Daoy (cell line): Measurements from ENCODE around the gene RPS6KA4. TPM values are rescaled to one million over a fixed set of nuclear protein-coding genes. Genes with fewer than 3 reads are reported as not detected.

Experiments used
- DNase-seq: peaks from one replicate; pipeline ENCODE4 v3.0.0-alpha.2; 2015; ENCODE audit warnings: low read depth
- total RNA-seq: library from RNA; depleted of rRNA; stranded (reverse); fragments of >200 nt; shearing (Covaris generic); gene quantifications from 2 replicates; pipeline ENCODE4 v1.2.3, GENCODE V29; 2014

The RPS6KA4 gene
- total RNA-seq, 1 experiment from 2014 or later: 28.7 TPM

DNA sequence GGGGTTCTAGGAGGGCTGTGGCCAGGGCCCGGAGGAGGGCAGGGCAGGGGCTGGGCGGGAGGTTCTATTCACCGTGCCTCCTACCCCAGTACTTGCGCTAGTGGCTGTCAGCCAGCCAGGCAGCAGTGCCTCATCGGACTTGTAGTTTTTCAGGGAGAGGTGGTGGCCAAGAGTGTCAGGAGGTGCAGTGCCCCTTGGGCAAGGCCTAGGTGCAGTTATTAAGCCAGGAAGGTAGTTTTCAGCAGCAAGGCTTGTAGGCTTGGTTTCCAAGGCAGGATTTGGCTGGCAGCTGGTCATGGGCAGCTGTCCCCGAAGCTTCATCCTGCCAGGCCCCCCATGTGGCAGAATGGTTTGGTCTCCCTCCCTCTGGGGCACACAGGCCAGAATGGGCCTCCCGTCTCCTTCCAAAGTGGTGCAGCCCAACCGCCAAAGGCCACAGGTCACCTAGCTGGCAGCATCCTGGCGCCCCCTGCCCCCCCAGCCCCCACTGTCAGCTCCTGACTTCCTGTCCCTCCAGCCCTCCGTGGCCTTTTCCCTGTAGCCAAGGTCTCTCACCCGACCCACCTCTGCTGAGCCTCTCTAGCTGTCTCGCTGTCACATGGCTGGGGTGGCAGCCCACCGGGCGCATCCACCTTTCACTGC lies 10.5 kb upstream of the RPS6KA4 start:
- no peak for DNase-seq

- DNase-seq: no peak
These were observed 10.0 kb upstream of the RPS6KA4 start for GRCh38 chr11:64349025-64349387.

DNA sequence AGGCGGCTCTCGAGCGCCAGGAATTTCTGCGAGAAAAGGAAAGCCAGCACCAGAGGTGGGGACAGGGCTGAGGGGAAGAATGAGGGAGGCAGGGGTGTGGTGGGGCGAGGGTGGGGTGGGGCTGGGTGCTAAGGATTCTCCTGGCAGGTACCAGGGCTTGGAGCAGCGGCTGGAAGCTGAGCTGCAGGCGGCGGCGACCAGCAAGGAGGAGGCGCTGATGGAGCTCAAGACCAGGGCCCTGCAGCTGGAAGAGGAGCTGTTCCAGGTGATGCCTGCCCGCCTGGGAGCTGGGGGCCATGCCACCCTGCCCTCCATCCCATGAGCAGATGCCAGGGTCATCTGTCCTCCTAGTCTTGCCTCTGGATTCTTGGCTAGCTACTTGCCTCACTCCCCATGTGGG lies 9.6 kb upstream of the RPS6KA4 start:
- no peak for DNase-seq

- no peak for DNase-seq
These were observed 7.8 kb upstream of the RPS6KA4 start for GRCh38 chr11:64351136-64351631.

DNA sequence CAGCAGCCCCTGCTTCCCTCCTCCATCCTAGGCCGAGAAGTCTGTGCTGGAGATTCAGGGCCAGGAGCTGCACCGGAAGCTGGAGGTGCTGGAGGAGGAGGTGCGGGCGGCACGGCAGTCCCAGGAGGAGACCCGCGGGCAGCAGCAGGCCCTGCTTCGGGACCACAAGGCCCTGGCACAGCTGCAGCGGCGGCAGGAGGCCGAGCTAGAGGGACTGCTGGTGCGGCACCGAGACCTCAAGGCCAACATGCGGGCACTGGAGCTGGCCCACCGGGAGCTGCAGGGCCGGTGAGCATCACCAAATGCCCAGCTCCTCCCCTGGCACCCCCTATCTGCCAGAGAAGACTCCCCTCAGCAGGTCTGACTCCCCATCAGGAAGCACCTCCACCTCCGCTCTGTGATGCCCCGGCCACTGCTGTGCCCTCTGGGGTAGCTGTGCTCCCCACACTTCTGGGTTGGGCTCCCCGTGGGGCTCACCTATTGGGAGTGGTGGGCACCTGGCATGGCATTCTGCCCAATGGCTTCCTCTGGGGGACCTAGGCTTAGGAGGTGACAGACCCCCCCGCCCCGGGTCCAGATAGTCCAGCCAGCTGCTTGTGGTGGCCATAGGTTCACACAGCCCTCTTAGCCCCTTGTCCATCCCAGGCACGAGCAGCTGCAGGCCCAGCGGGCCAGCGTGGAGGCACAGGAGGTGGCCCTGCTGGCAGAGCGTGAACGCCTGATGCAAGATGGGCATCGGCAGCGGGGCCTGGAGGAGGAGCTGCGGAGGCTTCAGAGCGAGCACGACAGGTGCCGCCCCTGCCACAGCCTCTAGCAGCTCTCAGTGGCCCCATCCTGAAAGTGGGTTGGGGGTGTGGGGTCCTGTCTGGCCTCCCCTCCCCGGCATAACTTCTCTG lies 6.6 kb upstream of the RPS6KA4 start:
- no peak for DNase-seq

DNA sequence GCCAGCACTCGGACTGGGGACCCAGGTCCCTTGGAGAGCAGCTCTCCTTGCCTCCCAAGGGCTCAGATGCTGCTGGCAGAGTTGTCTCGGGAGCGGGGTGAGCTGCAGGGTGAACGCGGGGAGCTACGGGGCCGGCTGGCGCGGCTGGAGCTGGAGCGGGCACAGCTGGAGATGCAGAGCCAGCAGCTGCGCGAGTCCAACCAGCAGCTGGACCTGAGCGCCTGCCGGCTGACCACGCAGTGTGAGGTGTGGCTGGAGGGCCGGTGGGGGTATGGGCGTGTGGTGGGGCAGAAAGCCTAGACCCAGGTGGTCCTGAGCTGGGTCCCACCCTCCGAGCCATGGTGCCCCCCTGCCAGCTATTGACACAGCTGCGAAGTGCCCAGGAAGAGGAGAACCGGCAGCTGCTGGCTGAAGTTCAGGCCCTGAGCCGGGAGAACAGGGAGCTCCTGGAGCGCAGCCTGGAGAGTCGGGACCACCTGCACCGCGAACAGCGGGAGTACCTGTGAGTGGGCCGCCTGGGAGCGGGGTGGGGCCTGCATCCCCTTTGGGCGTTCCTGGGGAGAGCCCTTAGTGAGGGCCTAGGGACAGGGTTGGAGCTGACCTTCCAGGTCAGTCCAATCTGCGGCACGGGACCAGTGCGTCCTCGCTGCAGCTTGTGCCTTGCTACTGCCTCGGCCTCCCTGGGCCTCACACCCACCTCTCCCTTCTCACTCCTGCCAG lies 5.8 kb upstream of the RPS6KA4 start:
- DNase-seq: no peak

- DNase-seq: no peak
These were observed 5.1 kb upstream of the RPS6KA4 start for GRCh38 chr11:64353715-64354506.

DNA sequence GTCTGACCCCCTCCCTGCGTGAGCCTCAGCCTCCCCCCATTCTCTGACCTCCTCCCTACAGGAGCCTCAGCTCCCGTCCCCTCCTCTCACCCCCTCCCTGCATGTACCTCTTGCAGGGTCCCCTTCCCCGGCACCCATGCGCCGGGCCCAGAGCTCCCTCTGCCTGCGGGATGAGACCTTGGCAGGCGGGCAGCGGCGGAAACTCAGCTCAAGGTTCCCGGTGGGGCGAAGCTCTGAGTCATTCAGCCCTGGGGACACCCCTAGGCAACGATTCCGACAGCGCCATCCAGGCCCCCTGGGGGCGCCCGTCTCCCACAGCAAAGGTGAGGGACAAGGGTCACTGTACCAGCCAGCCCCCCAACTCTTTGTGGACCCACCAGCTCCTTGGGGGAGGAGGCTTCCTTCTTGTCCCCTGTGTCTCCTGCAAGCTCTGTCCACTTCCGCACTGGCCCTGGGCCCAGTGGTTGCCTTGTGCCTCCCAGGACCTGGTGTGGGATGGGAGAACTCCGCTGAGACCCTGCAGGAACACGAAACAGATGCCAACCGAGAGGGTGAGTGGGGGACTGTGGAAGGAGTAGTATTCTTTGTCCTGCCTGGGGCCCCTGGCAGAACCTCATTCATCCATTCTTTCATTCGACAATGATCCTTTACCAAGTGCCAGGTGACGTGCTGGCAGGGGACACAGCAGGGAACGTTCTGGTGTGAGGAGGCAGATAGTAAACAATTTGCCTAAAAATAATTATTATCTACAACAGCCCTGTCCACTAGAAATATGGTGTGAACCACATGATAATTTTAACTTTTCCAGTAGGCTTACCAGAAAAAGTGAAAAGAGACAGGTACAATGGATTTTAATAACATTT lies 3.7 kb upstream of the RPS6KA4 start:
- DNase-seq: peak; percentile 90

GRCh38 chr11:64356498-64357411 lies 2.2 kb upstream of the RPS6KA4 start:
- DNase-seq: peak; percentile 73

GRCh38 chr11:64357446-64357845 lies 1.5 kb upstream of the RPS6KA4 start:
- DNase-seq: no peak

- DNase-seq: peak; percentile 91
These were observed 942 bp upstream of the RPS6KA4 start for GRCh38 chr11:64357904-64358535.

GRCh38 chr11:64358536-64358906 lies 441 bp upstream of the RPS6KA4 start:
- DNase-seq: no peak

- DNase-seq: no peak
These were observed 917 bp downstream of the RPS6KA4 start for GRCh38 chr11:64359712-64360445.

- DNase-seq: no peak
These were observed 1.5 kb downstream of the RPS6KA4 start for GRCh38 chr11:64360448-64360921.

DNA sequence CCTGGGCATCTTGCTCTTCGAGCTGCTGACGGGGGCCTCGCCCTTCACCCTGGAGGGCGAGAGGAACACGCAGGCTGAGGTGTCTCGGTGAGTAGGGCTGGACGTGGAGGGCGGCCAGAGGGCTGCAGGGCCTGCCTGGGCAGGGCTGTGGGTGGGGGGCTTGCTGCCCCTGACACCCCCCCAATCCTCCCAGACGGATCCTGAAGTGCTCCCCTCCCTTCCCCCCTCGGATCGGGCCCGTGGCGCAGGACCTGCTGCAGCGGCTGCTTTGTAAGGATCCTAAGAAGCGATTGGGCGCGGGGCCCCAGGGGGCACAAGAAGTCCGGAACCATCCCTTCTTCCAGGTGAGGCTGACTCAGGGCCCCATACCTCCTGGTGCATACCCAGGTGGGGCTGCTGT lies 2.7 kb downstream of the RPS6KA4 start:
- DNase-seq: no peak

GRCh38 chr11:64362339-64362738 lies 3.4 kb downstream of the RPS6KA4 start:
- DNase-seq: no peak

DNA sequence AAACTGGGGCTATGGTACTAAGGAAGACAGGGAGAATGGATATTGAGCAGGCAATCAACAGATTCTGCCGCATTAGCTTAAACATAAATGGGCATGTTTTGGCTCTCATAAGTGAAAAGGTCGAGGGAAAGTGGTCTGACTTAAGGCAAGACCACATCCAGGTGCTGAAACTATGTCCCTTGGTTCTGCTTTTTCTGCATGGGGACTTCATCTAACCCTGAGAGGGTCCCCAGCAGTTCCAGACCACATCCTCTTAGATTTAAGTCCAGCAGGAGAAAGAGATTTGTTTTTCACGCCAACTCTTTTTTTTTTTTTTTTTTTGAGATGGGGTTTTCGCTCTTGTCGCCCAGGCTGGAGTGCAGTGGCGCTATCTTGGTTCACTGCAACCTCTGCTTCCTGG lies 5.5 kb downstream of the RPS6KA4 start:
- DNase-seq: no peak

DNA sequence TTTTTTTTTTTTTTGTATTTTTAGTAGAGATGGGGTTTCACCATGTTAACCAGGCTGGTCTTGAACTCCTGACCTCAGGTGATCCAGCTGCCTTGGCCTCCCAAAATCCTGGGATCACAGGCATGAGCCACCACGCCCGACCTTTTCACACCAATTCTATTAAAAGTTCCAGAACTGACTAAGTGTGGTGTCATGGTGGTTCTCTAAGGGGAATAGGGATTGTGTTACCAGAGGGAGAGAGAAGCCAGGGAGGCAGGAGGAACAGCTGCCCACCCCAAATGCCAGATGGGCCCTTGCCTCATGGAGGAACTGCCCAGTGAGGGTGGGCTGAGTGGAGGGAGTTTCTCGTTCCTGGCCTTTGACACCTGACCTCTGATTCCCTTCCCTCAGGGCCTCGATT lies 5.9 kb downstream of the RPS6KA4 start:
- DNase-seq: no peak
